SH-SY5Y (cell line): ENCODE data around the gene AMER3.

ENCODE experiments used
- GATA2 ChIP-seq: IDR thresholded peaks from 2 replicates; pipeline ENCODE4 v1.6.1; 2011; ENCODE audit warnings: mild to moderate bottlenecking, low read depth, low read length
- GATA3 ChIP-seq: IDR thresholded peaks from 2 replicates; pipeline ENCODE4 v1.6.1; 2011; ENCODE audit warnings: low read depth, mild to moderate bottlenecking, low read length, moderate library complexity

AMER3 gene

DNA sequence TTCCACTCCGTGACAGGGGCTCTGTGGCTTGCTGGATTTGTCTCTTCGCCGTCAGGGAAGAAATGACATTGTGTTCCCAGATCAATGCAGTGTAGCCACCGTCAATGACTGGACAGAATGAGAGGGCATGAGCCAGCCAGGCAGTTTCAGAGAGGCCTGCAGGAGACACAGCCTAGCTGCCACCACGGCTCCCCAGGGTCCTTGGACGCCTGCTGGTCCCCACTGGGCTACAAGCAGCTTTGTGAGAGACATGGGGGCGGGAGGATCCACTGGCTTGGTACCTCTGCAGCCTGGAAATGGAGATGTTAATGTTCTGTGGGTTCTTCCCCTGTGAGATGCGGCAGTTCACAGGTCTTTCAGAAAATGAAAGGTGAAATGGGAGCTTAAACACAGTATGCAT lies 12.1 kb upstream of the AMER3 start:
- TF ChIP-seq GATA3 (no peak), GATA2 (no peak)

- peak; percentile 97 for TF ChIP-seq GATA2
- peak; percentile 51; the same call in 1 of the 2 replicates for TF ChIP-seq GATA3
Observed at GRCh38 chr2:130744287-130745117, 10.8 kb upstream of the AMER3 start.

GRCh38 chr2:130749078-130749477 lies 6.3 kb upstream of the AMER3 start:
- TF ChIP-seq GATA2, result no peak
- no peak for TF ChIP-seq GATA3

- TF ChIP-seq GATA3 (no peak), GATA2 (no peak)
Observed at GRCh38 chr2:130749641-130750040, 5.7 kb upstream of the AMER3 start.

- no peak for TF ChIP-seq GATA2
Observed at GRCh38 chr2:130754811-130755210, 529 bp upstream of the AMER3 start.

DNA sequence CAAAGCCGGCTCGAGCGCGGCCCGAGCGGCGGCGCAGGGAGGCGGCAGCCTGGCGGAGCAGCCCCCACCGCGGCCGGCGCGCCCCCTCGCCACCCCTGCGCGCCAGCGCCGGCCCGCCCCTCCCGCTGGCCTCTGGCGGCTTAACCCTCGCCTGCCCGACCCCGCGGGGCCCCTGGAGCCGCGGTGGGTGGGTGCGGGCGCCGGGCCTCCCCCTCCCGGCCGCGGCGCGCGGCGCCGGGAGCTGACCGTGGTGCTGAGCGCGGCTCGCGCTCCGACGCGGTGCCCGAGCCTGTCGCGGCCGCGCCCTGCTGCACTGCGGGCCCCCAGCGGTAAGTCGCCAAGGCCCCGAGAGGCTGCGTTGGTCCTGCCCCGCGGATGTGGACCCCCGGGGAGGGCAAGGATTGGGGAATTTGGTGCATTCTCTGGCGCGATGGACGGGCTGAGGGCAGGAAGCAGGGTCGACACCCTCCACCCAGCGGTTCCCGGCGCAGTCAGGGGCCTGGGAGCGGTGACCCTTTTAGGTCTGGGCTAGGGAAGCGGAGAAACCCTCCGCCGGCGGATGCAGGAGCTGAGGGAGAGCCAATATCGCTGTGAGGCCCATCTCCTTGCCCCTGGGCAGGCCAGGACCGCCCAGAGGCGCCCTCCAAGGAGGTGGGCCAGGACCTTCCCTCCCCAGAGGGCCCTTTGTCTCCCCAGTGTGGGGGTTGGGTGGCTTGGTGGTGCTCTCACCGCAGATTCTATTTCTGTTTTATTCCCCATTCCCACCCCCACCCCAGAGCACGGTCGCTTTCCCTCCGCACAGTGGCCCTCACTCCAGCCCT lies 923 bp downstream of the AMER3 start:
- TF ChIP-seq GATA3 (no peak), GATA2 (no peak)

DNA sequence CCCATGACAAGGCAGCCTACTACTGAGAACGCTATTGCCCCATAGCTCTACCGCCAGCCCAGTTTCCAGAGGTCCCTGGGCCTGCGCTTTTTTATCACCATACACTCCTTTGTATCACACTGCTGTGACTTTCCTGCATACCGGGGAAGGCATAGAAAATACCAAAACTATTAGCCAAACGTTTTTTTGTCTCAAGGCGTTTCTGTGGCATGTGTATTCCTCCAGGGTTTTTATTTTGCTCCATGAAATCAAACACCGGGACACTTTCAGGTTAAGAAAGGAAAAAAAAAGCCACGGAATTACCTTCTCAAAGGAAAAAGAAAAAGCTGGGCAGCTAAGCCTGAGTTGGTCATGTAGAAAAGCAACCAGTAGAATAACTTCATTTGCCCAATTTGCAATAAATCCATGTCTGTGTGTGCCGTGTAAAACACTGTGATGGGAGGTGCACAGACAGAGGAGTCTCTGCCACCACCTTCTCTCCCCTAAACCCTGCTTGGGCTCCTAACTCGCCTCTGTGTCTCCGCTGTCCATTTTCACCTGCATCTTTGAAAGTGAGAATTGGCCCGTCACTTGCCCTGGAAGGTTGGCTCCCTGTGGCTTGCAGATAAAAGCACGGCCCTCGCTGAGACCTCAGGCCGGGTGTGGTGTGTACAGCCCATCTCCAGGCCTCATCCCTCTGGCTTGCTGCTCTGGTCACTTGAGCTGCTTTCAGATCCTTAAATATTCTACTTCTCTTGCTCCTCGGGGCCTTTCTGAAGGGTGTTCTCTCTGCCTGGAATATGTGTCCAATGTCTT lies 1.7 kb downstream of the AMER3 start:
- no peak for TF ChIP-seq GATA2
- TF ChIP-seq GATA3, result no peak

- TF ChIP-seq GATA3, result no peak
Observed at GRCh38 chr2:130759906-130760753, 4.8 kb downstream of the AMER3 start.

- TF ChIP-seq GATA2 (no peak), GATA3 (no peak)
Observed at GRCh38 chr2:130760754-130761751, 5.7 kb downstream of the AMER3 start.

DNA sequence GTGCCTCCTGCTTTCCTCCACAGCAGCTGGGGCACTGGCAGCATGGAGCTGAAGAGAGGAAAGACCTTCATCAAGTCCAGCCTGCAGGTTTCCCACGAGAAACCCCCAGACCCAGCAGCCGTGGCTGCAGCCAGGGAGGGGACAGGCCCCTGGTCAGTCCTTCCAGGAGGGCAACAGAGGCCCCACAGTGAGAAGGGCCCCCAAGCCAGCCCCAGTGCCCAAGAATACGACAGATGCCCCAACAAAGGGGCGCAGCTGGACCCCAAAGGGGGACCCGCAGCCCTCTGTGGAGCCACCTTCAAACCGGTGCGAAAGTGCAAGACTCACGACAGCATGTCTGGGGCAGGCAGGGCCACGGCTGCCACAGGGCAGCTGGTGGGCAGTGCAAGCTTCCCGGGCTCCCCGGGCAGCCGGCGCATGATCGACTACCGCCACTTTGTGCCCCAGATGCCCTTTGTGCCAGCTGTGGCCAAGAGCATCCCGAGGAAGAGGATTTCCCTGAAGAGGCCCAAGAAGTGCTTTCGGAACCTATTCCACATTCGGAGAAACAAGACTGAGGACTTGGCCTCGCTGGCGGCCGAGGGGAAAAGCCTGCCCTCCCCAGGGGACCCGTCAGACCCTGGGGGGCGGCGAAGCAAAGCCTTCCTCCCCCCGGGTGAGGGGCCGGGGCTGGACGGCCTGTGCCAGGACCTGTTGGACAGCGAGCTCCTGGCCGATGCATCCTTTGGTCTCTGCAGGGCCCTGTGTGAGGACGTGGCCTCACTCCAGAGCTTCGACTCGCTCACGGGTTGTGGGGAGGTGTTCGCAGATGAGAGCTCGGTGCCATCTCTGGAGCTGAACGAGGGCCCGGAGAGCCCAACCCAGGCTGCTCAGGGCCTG lies 6.9 kb downstream of the AMER3 start:
- no peak for TF ChIP-seq GATA3
- no peak for TF ChIP-seq GATA2

DNA sequence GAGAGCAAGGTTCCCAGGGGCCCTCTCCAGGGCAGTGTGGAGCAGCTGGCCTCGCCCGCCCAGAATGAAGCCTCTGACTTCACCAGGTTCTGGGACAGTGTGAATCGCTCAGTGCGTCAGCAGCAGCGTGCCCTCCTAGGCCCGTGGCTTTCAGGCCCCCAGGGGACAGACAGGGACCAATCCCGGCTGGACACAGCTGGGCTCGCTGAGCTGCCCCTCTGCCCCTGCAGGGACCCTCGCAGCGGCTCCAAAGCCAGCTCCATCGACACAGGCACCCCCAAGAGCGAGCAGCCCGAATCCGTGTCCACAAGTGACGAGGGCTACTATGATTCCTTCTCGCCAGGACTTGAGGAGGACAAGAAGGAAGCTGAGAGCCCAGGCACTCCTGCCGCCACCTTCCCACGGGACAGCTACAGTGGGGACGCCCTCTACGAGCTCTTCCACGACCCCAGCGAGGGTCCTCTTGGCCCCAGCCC lies 7.6 kb downstream of the AMER3 start:
- TF ChIP-seq GATA2, result no peak
- no peak for TF ChIP-seq GATA3
